ENCODE results near the gene CTNNA2.

The CTNNA2 gene

GRCh38 chr2:79796641-79797040 is 283.8 kb downstream of the CTNNA2 start:
- no peak for DNase-seq

- DNase-seq, result no peak
Measured at GRCh38 chr2:79798776-79799175, 285.9 kb downstream of the CTNNA2 start.

GRCh38 chr2:79799729-79800128 is 286.9 kb downstream of the CTNNA2 start:
- no peak for DNase-seq

DNA sequence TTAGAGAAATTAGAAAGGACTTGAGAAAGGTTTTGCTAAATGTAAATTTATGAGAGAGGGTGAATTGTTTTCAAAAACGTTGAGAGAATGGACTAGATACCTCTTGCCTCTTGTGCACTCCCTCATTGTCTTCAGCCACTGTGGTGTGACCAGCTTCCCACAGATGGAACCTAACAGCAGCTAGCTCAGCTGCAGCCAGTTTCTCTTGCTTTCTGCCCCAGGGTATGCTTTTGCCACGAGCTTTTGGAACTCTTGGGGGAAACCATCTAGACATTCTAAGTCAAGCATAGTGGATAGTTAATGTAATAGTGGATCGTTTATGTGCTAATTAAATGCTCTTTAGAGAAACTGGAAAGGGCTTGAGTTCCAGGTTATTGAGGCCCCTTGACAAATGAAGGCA is 288.2 kb downstream of the CTNNA2 start:
- DNase-seq, result no peak

GRCh38 chr2:79817288-79817687 is 304.4 kb downstream of the CTNNA2 start:
- DNase-seq, result no peak

GRCh38 chr2:79820281-79820680 is 307.4 kb downstream of the CTNNA2 start:
- no peak for DNase-seq

GRCh38 chr2:79822136-79822535 is 309.3 kb downstream of the CTNNA2 start:
- no peak for DNase-seq

DNA sequence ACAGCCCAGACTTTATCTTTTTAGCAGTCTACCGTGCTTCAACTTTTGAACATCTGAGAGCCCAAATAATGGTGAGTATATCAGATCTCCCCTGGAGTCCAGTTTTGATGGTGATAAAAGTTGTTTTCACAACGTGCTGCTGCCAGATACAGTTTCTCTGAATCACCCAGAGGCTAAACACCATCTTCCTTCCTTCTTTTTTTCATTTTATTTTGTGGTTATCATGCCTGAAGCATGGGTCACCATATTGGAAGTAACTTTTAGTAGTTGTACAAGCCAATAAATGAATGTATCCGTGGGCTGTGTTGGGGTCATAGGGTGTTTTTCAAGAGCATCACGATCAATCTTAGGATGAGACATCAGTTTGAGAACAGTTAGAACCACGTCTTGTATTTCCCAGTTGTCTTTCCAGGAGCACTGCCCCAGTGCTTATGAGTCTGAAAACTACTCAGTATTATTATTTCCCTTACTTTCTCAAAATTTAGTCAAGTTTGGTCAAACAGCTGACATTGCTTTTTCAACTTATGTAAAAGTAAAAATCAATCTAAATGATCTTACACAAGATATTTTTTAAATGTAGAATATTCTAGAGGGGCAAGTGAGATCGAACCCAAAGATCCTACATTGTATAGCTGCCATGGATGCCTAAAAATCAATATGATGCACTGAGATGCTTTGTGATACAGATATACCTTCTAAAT is 311.4 kb downstream of the CTNNA2 start:
- no peak for DNase-seq

DNA sequence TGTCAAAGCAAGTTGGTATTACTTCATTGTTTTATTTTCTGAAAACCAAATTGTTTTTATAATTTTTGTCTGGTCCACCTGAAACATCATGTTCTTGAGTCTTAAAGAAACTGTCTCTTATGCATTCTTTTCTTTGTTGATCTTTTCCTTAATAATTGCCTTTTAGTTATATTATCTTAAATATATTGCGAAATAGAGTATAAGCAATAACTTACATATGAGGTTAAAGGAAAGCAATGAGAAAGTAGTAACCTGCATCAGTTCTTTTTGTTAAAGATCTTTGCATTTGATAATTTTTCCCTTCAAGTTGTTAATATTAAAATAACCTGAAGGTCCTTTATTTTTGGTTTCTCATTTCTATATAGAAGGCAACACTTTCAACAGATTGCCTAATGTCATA is 315.0 kb downstream of the CTNNA2 start:
- no peak for DNase-seq

GRCh38 chr2:79830501-79830900 is 317.6 kb downstream of the CTNNA2 start:
- no peak for DNase-seq

- no peak for DNase-seq
Measured at GRCh38 chr2:79831961-79832360, 319.1 kb downstream of the CTNNA2 start.

GRCh38 chr2:79832511-79833234 is 319.8 kb downstream of the CTNNA2 start:
- no peak for DNase-seq

- DNase-seq, result no peak
Measured at GRCh38 chr2:79833235-79833878, 320.5 kb downstream of the CTNNA2 start.

GRCh38 chr2:79835911-79836310 is 323.1 kb downstream of the CTNNA2 start:
- no peak for DNase-seq

- no peak for DNase-seq
Measured at GRCh38 chr2:79844011-79844410, 331.2 kb downstream of the CTNNA2 start.

DNA sequence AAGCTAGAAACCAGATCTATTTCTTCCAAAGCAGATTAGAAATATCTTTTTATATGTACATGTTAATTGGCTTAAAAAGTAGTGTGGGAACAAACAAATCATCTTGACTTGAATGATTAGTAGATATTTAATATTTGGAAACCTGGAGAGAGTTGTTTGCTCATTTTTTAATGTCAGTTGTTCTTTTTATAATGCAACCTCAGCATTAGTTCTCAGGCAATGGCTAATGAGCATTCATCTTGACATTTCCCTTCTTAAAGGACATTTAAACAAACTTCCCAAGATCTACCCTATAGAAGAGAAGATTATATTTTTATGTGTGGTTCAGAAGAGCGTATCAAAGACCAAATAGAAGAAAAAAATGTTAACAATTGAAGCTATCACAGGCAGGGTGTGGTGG is 334.0 kb downstream of the CTNNA2 start:
- DNase-seq, result no peak

- DNase-seq, result no peak
Measured at GRCh38 chr2:79849241-79849640, 336.4 kb downstream of the CTNNA2 start.

DNA sequence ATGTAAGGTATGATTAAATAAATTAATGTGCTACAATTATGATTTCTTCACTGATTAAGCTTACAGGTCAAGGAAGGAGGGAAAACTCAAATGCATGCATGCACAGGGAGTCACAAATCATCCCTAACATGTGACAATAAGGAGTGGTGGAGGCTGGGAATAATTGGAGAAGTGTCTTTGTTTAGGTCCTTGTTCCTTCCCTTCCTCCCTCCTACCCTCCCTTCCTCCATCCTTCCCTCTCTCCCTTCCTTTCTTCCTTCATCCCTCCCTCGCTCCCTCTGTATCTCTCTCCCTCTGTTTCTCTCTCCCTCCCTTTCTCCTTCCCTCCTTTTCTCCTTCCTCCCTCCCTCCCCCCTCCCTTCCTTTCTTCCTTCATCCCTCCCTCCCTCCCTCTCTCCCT is 337.1 kb downstream of the CTNNA2 start:
- no peak for DNase-seq

- DNase-seq, result no peak
Measured at GRCh38 chr2:79850912-79851311, 338.1 kb downstream of the CTNNA2 start.

DNA sequence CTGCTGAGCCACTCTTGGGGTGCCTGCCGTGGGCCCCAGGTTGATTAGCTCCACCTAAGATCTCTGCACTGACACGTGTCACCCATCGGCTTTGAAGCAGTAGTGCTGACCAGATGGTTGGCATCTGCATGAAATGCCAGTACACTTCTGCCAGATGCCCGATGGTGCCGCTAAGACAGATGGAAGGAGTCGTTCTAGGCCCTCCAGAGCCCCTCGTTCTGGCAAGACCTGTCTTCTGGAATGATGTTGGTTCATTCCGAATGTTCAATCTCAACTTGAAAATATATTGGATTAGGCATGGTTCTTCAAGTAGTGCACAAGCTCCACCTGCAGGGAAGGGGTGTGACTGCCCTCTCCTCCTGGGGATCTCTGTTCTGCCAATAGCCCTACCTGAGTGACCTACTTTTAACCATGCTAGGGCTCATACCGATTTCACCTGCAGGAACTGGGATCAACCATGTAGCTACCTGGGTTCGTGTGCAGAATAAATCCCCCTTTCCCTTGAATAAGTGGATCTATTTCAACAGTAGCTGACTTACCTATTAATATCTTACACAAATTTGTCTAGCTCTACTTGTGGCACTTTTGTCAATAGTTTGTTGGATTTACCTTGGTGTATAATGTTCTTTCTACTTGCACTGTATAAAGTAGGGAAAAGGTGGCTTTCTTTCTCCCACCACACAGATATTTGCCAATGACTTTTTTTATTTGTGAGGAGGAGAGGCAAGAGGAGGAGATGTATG is 342.6 kb downstream of the CTNNA2 start:
- DNase-seq, result no peak

DNA sequence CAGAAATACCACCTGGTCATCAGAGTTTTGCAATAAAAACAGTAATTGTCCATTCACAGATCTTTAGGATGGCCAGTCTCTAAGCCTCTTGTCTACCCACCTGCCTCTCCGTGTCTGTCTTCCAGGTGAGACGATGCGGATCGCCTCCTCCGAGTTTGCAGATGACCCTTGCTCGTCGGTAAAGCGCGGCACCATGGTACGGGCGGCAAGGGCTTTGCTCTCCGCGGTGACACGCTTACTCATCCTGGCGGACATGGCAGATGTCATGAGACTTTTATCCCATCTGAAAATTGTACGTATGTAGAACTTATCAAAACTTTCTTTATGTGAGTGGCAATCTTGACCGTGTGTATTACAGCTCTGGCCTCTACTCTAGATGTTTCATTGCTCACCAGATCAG is 345.0 kb downstream of the CTNNA2 start:
- no peak for DNase-seq

GRCh38 chr2:79860228-79861058 is 347.6 kb downstream of the CTNNA2 start:
- DNase-seq, result peak; percentile 33

GRCh38 chr2:79861059-79861374 is 348.2 kb downstream of the CTNNA2 start:
- DNase-seq, result no peak

Measured in NCI-H1694 (cell line).